Measurements from ENCODE around the gene RSAD2. TPM values are rescaled to one million over a fixed set of nuclear protein-coding genes. Genes with fewer than 3 reads are reported as not detected.

RSAD2 gene
- total and polyA plus RNA-seq, 9 of the 15 experiments (the other 6 are each of a cell fraction or from before 2014, with no cell fraction given): 0.15 to 1.4 (median 0.28) TPM

DNA sequence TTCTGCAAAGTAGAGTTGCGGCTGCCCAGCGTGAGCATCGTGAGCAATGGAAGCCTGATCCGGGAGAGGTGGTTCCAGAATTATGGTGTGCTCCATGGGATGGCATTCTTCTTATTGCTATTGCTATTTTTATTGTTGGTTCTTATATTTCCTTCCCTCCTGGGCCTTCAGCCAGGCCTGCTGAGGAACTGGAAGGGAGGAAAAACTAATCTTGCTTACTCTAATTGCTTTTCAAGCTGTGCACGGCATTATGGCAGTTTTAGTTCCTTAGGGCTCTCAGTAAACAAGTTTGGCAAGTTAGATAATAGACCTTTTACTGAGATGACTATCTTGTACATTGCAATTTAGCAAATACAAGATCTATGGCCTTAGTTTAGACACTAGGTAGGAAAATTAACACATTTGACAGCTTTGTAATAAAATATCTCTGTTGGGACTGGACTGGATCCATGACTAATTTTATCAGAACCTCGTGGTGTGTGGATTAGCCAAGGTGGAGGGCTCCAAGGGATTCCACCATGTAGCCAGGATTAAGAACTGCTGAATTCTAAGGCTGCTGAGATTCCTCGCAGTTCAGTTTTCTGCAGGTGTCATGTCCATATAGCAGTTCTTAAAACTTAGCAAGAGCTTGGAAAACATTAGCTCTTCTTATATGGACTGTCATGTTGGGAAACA is 6.0 kb downstream of the RSAD2 start (continued):
- TF ChIP-seq IRF9 (tag; IDR thresholded peaks at IDR 0.05): no peak
- TF ChIP-seq SMAD1 (IDR thresholded peaks at IDR 0.05; ENCODE audit: low read depth, low read length, partially characterized antibody): no peak
- TF ChIP-seq CREB1 (IDR thresholded peaks at IDR 0.05): no peak
- no peak for TF ChIP-seq CREB1 (CRISPR knock-in tag; IDR thresholded peaks at IDR 0.05)
- TF ChIP-seq CCNT2 (IDR thresholded peaks at IDR 0.05; ENCODE audit: borderline replicate concordance, extremely low read depth, insufficient read length, low read depth, low read length): no peak
- TF ChIP-seq FIP1L1 (IDR thresholded peaks at IDR 0.05; ENCODE audit: low read depth, low read length, poor library complexity, severe bottlenecking): no peak
- TF ChIP-seq U2AF2 (optimal IDR thresholded peaks at IDR 0.05; ENCODE audit: low read depth, low read length): no peak
- TF ChIP-seq CSDE1 (IDR thresholded peaks at IDR 0.05): no peak
- TF ChIP-seq HDAC1 (IDR thresholded peaks at IDR 0.05): 0 out of 4 replicates have a peak, but pooled peaks of 1 of the 2 experiments have one; percentile 39
- TF ChIP-seq, protein P1, sequence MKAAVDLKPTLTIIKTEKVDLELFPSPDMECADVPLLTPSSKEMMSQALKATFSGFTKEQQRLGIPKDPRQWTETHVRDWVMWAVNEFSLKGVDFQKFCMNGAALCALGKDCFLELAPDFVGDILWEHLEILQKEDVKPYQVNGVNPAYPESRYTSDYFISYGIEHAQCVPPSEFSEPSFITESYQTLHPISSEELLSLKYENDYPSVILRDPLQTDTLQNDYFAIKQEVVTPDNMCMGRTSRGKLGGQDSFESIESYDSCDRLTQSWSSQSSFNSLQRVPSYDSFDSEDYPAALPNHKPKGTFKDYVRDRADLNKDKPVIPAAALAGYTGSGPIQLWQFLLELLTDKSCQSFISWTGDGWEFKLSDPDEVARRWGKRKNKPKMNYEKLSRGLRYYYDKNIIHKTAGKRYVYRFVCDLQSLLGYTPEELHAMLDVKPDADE (conservative IDR thresholded peaks at IDR 0.05; ENCODE audit: control insufficient read depth, low read depth, low read length): no peak
- TF ChIP-seq NR0B1 (IDR thresholded peaks at IDR 0.05; ENCODE audit: partially characterized antibody): no peak
- TF ChIP-seq, protein P2, sequence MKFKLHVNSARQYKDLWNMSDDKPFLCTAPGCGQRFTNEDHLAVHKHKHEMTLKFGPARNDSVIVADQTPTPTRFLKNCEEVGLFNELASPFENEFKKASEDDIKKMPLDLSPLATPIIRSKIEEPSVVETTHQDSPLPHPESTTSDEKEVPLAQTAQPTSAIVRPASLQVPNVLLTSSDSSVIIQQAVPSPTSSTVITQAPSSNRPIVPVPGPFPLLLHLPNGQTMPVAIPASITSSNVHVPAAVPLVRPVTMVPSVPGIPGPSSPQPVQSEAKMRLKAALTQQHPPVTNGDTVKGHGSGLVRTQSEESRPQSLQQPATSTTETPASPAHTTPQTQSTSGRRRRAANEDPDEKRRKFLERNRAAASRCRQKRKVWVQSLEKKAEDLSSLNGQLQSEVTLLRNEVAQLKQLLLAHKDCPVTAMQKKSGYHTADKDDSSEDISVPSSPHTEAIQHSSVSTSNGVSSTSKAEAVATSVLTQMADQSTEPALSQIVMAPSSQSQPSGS (CRISPR knock-in tag; IDR thresholded peaks at IDR 0.05): no peak
- TF ChIP-seq TCF7 (IDR thresholded peaks at IDR 0.05; ENCODE audit: borderline replicate concordance): no peak
- TF ChIP-seq AFF1 (IDR thresholded peaks at IDR 0.05; ENCODE audit: low read depth in 1 of 2, partially characterized antibody in 2 of 2): no peak
- TF ChIP-seq ZBTB8A (IDR thresholded peaks at IDR 0.05; ENCODE audit: partially characterized antibody): no peak
- TF ChIP-seq ZKSCAN8 (CRISPR knock-in tag; IDR thresholded peaks at IDR 0.05): no peak
- no peak for TF ChIP-seq HMGN3 (IDR thresholded peaks at IDR 0.05; ENCODE audit: borderline replicate concordance, extremely low read depth, insufficient read length, low read depth, low read length)
